Measurements from ENCODE around the gene PHLDA1. TPM values are rescaled to one million over a fixed set of nuclear protein-coding genes. Genes with fewer than 3 reads are reported as not detected.
"Not testable (repeated sequence)": the region's sequence is repeated elsewhere in the genome, so short reads cannot be mapped to it uniquely, and the experiment has no call there.

Gene PHLDA1
- total RNA-seq, 1 donor from 2014 or later = 11.6 TPM

GRCh38 chr12:75986001-75986746, 45.4 kb downstream of the PHLDA1 start:
- peak in 1 of 2 donors; percentile 27 for DNase-seq (ENCODE audit: low read depth in 2 of 2)

GRCh38 chr12:75985566-75985965, 46.0 kb downstream of the PHLDA1 start:
- DNase-seq (ENCODE audit: low read depth in 2 of 2) = no peak

GRCh38 chr12:75984577-75985182, 46.9 kb downstream of the PHLDA1 start:
- no peak for DNase-seq (ENCODE audit: low read depth in 2 of 2)

GRCh38 chr12:75983851-75984250, 47.7 kb downstream of the PHLDA1 start:
- DNase-seq (ENCODE audit: low read depth in 2 of 2) = not testable (repeated sequence)

DNA sequence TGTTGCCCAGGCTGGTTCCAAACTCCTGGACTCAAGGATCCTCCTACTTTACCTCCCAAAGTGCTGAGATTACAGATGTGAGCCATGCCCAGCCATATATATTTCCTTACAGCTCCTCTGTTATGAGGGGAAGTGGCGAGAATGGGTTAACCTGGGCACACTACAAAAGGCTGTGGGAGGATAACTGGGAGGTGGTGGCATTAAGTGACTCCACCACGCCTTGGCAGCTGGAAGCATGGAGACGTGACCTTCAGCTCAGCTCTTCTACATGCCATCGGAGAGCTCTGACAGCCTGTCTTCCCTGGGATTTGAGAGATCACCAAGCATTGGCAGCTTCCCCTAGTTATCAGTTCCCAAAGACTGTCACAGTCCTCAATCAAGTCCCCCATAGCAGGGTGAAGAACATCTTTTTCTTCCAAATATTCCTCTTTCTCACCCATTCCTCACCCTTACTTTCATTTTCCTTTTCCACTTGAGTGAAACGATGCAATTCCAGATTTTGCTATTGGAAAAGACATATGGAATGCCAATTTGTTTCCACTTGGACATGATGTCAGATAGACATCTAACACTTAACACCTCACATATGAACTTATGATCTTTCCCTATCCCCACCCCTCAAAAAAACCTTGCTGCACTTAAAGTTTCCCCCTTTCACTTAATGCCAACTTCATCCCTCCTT, 48.5 kb downstream of the PHLDA1 start:
- no peak for DNase-seq (ENCODE audit: low read depth in 2 of 2)

GRCh38 chr12:75982169-75982564, 49.4 kb downstream of the PHLDA1 start:
- no peak for DNase-seq (ENCODE audit: low read depth in 2 of 2)

DNA sequence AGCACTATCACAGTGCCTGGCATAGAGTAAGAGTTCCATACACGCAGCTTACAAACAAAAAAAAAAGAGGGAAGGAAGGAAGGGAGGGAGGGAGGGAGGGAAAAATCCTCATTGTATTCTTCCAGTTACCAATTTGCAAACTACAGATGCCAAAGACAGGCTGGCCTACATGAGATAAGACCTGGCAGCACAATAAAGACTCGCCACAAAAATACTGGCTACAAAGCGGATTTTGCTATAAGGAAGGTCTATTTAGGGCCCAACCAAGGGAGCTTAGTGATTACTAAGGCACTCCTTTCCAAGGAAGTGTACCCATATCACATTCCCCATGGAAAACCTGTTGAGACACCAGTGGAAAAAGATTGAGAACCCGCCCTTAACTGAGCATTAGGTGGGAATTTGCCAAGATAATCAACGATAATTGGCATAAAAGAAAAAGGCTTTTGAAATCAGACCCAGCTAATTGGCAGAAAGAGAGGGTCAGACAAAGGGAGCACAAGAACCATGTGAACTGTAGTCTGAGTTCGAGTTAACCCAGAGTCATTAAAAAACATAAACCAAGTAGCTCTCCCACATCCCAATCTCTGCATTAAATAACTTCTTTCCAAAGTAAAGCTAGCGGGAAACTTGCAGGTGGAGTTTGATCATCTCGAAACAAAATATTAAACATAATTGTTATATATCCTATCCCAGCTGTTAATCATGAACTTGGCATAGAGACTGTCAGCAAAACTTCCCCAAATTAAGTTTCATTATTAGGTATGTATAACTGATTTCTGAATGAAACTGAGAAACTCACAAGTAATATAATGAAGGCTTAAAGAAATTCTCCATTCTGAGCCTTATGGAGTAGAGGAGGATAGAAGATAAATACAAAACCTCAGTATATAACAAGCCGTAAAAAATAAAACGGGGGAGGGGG, 50.1 kb downstream of the PHLDA1 start:
- DNase-seq (ENCODE audit: low read depth in 2 of 2) = peak; percentile 32 to 70

GRCh38 chr12:75979181-75979580, 52.4 kb downstream of the PHLDA1 start:
- DNase-seq (ENCODE audit: low read depth in 2 of 2) = peak; percentile 60 to 93

- DNase-seq (ENCODE audit: low read depth in 2 of 2) = peak in 1 of 2 donors; percentile 27
Observed at GRCh38 chr12:75978677-75979076, 52.9 kb downstream of the PHLDA1 start.

GRCh38 chr12:75977952-75978671, 53.5 kb downstream of the PHLDA1 start:
- peak; percentile 100 for DNase-seq (ENCODE audit: low read depth in 2 of 2)

GRCh38 chr12:75977590-75977951, 54.0 kb downstream of the PHLDA1 start:
- no peak for DNase-seq (ENCODE audit: low read depth in 2 of 2)

DNA sequence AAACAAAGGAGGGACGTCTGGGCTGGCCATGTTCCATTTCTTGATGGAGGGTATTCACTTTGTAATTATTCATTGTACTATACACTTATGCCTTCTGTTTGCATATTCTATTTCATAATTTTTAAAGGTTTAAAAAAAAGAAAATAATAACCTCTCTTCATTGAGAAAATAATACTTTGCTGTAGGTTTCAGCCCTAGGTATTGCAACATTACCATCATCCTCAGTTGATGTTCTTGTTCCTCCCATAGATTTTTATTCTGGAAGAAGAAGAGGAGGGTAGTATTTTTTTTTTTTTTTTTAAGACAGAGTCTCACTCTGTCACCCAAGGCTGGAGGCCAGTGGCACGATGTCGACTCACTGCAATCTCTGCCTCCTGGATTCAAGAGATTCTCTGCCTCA, 54.7 kb downstream of the PHLDA1 start:
- DNase-seq (ENCODE audit: low read depth in 2 of 2) = no peak

- DNase-seq (ENCODE audit: low read depth in 2 of 2) = no peak
Observed at GRCh38 chr12:75976113-75976512, 55.5 kb downstream of the PHLDA1 start.

DNA sequence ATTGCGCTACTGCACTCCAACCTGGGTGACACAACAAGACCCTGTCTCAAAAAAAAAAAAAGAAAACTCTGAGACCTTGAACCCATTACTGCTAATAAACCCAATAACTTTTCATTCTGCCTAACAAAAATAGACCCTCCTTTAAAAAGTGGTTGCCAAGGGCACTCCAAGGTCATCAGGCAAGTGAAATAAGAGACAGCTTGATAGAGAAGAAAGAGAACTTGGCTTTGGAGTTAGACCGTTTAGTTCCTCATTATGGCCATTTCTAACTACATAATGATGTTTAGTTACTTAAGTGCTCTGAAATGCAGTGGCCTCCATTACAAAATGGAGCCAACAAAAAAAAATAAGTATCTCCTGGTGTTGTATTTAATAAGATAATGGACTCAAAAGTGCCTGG, 55.9 kb downstream of the PHLDA1 start:
- DNase-seq (ENCODE audit: low read depth in 2 of 2) = no peak

Other genes with a start within 250 kb of the PHLDA1 start
- 134 and 144 TPM in 2 replicates for gene NAP1L1, start 52.9 kb upstream of the PHLDA1 start, total RNA-seq